ENCODE data around the gene ESRRA.

The ESRRA gene

GRCh38 chr11:64275031-64275800 lies 30.1 kb upstream of the ESRRA start:
- DNase-seq (ENCODE audit: low read depth, low spot score): no peak

GRCh38 chr11:64275841-64276240 lies 29.5 kb upstream of the ESRRA start:
- no peak for DNase-seq (ENCODE audit: low read depth, low spot score)

- no peak for DNase-seq (ENCODE audit: low read depth, low spot score)
Measured at GRCh38 chr11:64276653-64277431, 28.5 kb upstream of the ESRRA start.

- no peak for DNase-seq (ENCODE audit: low read depth, low spot score)
Measured at GRCh38 chr11:64278576-64279190, 26.6 kb upstream of the ESRRA start.

- no peak for DNase-seq (ENCODE audit: low read depth, low spot score)
Measured at GRCh38 chr11:64281957-64282770, 23.2 kb upstream of the ESRRA start.

- no peak for DNase-seq (ENCODE audit: low read depth, low spot score)
Measured at GRCh38 chr11:64283092-64283491, 22.2 kb upstream of the ESRRA start.

GRCh38 chr11:64284048-64284961 lies 21.0 kb upstream of the ESRRA start, which contains the start of gene BAD:
Gene BAD, minus strand, starts transcription at chr11:64284665. Its CDS starts 297 bp downstream, at chr11:64284368.
- DNase-seq (ENCODE audit: low read depth, low spot score): peak; percentile 86

GRCh38 chr11:64284962-64285884 lies 20.1 kb upstream of the ESRRA start, which contains the start of gene GPR137:
Gene GPR137, plus strand, starts transcription at chr11:64285848. Its CDS starts 677 bp downstream, at chr11:64286525.
- peak; percentile 84 for DNase-seq (ENCODE audit: low read depth, low spot score)

GRCh38 chr11:64285885-64286800 lies 19.2 kb upstream of the ESRRA start:
- DNase-seq (ENCODE audit: low read depth, low spot score): no peak

GRCh38 chr11:64286801-64287159 lies 18.5 kb upstream of the ESRRA start:
- DNase-seq (ENCODE audit: low read depth, low spot score): no peak

GRCh38 chr11:64287676-64288352 lies 17.5 kb upstream of the ESRRA start:
- no peak for DNase-seq (ENCODE audit: low read depth, low spot score)

- no peak for DNase-seq (ENCODE audit: low read depth, low spot score)
Measured at GRCh38 chr11:64288353-64288750, 17.0 kb upstream of the ESRRA start.

GRCh38 chr11:64289002-64289564 lies 16.2 kb upstream of the ESRRA start:
- DNase-seq (ENCODE audit: low read depth, low spot score): no peak

GRCh38 chr11:64290352-64291261 lies 14.7 kb upstream of the ESRRA start:
- DNase-seq (ENCODE audit: low read depth, low spot score): no peak

GRCh38 chr11:64291262-64291751 lies 14.0 kb upstream of the ESRRA start, which contains the start of gene KCNK4:
Gene KCNK4, plus strand, starts transcription at chr11:64291302. Its CDS starts 1,717 bp downstream, at chr11:64293019.
- no peak for DNase-seq (ENCODE audit: low read depth, low spot score)

Measured in activated CD4-positive, CD25-positive, alpha-beta regulatory T cell treated with anti-CD3 and anti-CD28 coated beads, Interleukin-2, amount 50 U/mL, for 16 hours (primary cell).